Gastroesophageal sphincter (tissue), 4 donors: Measurements from ENCODE around the gene ASIC2. TPM values are rescaled to one million over a fixed set of nuclear protein-coding genes. Genes with fewer than 3 reads are reported as not detected.

Experiments
- ATAC-seq: fragments of 150-250 bp; one replicate; pipeline ENCODE4 v1.9.1; 2016; ENCODE audit warnings: mild to moderate bottlenecking, moderate library complexity
- H3K27ac ChIP-seq, 4 donors: fragments of 200-600 bp; sonication (generic) in 3 of 4; 1 replicate in 3 of 4; 2 replicates in 1 of 4; pipeline ENCODE4 v1.5.1; 2016 to 2019
- H3K27me3 ChIP-seq: fragments of 200-600 bp; sonication (generic); one replicate; pipeline ENCODE4 v1.5.1; 2019
- H3K36me3 ChIP-seq, 2 donors: fragments of 200-600 bp; sonication (generic); one replicate each; pipeline ENCODE4 v1.5.1; 2019; ENCODE audit warnings: control low read depth in 1 of 2
- H3K4me1 ChIP-seq, 3 donors: fragments of 200-600 bp; sonication (generic); 1 replicate in 2 of 3; 2 replicates in 1 of 3; pipeline ENCODE4 v1.5.1; 2016 to 2019; ENCODE audit warnings: control low read depth in 2 of 3
- H3K4me3 ChIP-seq, 2 donors: fragments of 200-600 bp; sonication (generic); one replicate each; pipeline ENCODE4 v1.5.1; 2019; ENCODE audit warnings: mild to moderate bottlenecking in 1 of 2, moderate library complexity in 1 of 2
- H3K9me3 ChIP-seq, 3 donors: fragments of 200-600 bp; sonication (generic); one replicate each; pipeline ENCODE4 v1.5.1; 2017 to 2019; ENCODE audit warnings: control low read depth in 2 of 3
- EP300 ChIP-seq: sonication (generic); formaldehyde crosslinking; IDR thresholded peaks from one replicate; pipeline ENCODE4 v1.6.1; 2017; ENCODE audit warnings: antibody characterized with exemption, mild to moderate bottlenecking
- POLR2A ChIP-seq, 2 donors: fragments of 450-650 bp; IDR thresholded peaks; one replicate each; pipeline ENCODE4 v1.6.1; 2017; ENCODE audit warnings: antibody characterized with exemption in 2 of 2, mild to moderate bottlenecking in 2 of 2, moderate library complexity in 1 of 2
- POLR2AphosphoS5 ChIP-seq: sonication (generic); formaldehyde crosslinking; IDR thresholded peaks from one replicate; pipeline ENCODE4 v1.6.1; 2017; ENCODE audit warnings: antibody characterized with exemption
- WGBS, 2 donors: methylation state at CpG; one replicate each; pipeline ENCODE4 v1.1.5; 2018; ENCODE audit warnings: low coverage in 1 of 2; 5-methylcytosine and 5-hydroxymethylcytosine counted together
- total RNA-seq, 4 donors: library from RNA; depleted of rRNA; stranded (reverse); fragments of >200 nt; gene quantifications; one replicate each; pipeline ENCODE4 v1.1.0, GENCODE V29; 2016
- TF ChIP-seq, protein P1 (sequence below), 4 experiments: fragments of 200-600 bp in 2 of 4; fragments of 450-650 bp in 2 of 4; sonication (generic) in 1 of 4; IDR thresholded peaks; one replicate each; pipeline ENCODE4 v1.5.1; 2017 to 2019; ENCODE audit warnings: antibody characterized with exemption in 4 of 4, mild to moderate bottlenecking in 2 of 4, moderate library complexity in 2 of 4

Gene ASIC2
- total RNA-seq, 4 donors from 2014 or later: 0.15 TPM; not detected in 3

DNA sequence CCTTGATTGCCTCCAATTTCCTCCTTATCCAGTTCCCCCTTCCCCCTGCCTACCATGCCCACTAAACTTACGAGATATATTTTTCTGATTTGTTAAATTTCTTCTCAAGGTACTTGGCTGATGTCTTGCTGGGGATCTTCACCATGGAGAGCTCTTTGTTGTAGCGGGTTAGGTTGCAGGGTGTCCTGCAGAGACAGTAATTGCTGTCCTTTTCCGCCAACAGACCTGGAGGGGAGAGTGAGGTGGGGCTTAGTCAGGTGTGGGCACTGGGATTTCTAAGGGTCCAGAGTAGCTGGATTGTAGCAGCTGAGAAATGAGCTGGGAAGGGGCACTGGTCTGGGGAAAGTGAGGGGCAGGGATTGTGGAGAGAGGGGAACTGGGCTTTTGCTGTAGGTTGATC, 269.3 kb downstream of the ASIC2 start:
- Histone ChIP-seq H3K9me3 (no peaks in the 10 kb centered on the region), H3K27ac (no peak overlapping the region), H3K4me3 (no peak overlapping the region), H3K27me3 (peaks cover 6% of the 10 kb centered on the region), H3K36me3 (no peaks in the 10 kb centered on the region), H3K4me1 (no peaks in the 10 kb centered on the region)
- 38 to 71% methylated on average over 1 to 2 of the region's 3 CpGs for WGBS, 2 donors
- TF ChIP-seq POLR2AphosphoS5 (no peak), POLR2A (IDR thresholded peaks at IDR 0.05) (no peak), EP300 (no peak)
- TF ChIP-seq, protein P1, sequence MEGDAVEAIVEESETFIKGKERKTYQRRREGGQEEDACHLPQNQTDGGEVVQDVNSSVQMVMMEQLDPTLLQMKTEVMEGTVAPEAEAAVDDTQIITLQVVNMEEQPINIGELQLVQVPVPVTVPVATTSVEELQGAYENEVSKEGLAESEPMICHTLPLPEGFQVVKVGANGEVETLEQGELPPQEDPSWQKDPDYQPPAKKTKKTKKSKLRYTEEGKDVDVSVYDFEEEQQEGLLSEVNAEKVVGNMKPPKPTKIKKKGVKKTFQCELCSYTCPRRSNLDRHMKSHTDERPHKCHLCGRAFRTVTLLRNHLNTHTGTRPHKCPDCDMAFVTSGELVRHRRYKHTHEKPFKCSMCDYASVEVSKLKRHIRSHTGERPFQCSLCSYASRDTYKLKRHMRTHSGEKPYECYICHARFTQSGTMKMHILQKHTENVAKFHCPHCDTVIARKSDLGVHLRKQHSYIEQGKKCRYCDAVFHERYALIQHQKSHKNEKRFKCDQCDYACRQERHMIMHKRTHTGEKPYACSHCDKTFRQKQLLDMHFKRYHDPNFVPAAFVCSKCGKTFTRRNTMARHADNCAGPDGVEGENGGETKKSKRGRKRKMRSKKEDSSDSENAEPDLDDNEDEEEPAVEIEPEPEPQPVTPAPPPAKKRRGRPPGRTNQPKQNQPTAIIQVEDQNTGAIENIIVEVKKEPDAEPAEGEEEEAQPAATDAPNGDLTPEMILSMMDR (IDR thresholded peaks at IDR 0.05): no peak
- no peak for ATAC-seq

DNA sequence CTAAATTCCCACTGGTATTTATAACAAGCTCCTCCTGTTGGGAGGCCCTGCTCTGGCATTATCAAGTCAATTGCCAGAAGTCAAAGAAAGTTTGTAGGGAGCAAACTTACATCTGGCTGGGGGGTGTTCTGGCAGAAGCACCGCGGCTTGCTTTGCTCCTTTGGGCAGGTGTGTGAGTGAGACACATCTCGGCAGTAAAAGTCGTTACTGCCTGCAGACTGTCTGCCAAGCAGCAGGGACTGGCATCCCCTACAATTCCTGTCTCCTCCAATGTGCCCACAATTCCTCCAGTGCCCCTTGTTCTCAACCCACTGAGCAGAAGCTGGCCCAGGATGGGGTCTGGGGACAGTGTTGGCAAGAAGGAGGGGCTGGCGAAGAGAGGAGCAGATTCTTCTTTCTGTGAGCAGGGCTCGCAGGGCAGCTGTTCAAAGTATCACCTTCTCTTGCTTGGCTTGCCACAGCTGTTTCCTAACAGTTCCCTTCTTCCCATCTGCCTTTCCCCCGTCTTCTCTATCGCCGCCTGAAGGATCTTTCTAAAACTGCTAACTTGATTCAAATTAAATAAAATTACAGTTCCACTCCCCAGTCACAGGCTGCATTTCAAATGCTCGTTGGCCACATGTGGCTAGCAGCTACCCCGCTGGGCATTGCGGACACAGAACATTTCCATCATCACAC, 271.2 kb downstream of the ASIC2 start:
- Histone ChIP-seq H3K27me3 (peaks cover 6% of the 10 kb centered on the region), H3K4me1 (no peaks in the 10 kb centered on the region), H3K27ac (no peak overlapping the region), H3K9me3 (no peaks in the 10 kb centered on the region), H3K36me3 (no peaks in the 10 kb centered on the region), H3K4me3 (no peak overlapping the region)
- no peak for ATAC-seq
- WGBS, 2 donors: 43 to 53% methylated on average over 3 to 7 of the region's 12 CpGs
- TF ChIP-seq EP300 (no peak), POLR2AphosphoS5 (no peak)
- TF ChIP-seq, protein P1 (IDR thresholded peaks at IDR 0.05): no peak

DNA sequence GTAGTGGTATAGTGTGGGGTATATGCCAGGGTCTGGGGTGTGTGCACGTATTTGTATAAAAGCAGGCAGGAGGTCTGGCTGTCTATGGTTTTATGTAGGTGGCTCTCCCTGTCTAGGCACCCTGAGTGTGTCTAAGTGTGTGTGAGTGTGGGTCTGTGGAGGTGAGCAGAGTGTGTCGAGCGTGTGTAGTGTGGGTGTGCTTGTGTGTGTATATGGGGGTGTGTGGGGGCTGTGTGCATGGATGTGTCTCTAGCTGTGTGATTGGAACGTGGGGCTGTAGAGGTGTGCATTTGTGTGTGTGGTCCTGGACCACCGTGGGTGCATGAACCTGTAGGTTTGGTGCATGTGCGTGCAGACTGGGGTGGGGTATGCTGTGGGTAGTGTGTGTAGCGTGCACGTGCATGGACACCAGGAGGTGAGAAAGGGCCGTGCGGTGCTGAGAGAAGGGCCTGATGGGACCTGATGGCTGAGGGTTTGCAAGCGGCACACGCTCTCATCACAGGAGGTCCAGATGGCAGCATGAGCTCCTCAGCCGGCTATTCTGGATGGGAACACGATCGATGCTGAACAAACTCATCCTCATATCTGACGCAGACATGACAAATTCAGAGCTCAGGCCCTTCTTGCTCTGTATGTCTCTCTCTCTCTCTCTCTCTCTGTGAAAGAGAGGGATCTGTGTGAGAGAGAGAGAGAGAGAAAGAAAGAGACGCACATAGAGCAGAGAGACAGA, 273.8 kb downstream of the ASIC2 start:
- H3K4me3 ChIP-seq: no peak overlapping the region
- H3K27me3 ChIP-seq: no peaks in the 10 kb centered on the region
- WGBS, 2 donors: 75 to 86% methylated on average over 10 to 17 of the region's 17 CpGs
- no peak for ATAC-seq
- H3K27ac ChIP-seq: no peak overlapping the region
- H3K4me1 ChIP-seq: no peaks in the 10 kb centered on the region
- no peaks in the 10 kb centered on the region for H3K36me3 ChIP-seq
- H3K9me3 ChIP-seq: no peaks in the 10 kb centered on the region
- TF ChIP-seq EP300: no peak
- TF ChIP-seq POLR2AphosphoS5: no peak
- no peak for TF ChIP-seq POLR2A (IDR thresholded peaks at IDR 0.05)
- TF ChIP-seq, protein P1 (IDR thresholded peaks at IDR 0.05): no peak

DNA sequence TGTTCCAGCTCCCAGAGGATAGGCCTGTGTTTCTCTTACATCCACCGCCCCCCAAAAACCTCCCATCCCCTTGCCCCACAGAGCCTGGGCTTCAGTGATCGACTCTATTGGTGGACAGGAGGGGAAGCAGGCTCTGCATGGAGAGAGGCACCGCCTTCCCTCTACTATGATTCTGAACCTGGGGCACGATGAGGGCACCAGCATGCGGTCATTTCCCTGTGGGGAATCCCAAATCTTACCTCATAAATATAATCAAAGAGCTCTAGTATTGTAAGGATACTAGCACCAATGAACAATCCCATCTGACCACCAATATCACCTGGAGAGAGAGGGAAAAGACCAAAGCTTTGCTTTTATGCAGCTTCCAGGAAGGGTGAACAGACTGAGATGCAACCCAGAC, 275.7 kb downstream of the ASIC2 start:
- ATAC-seq: no peak
- H3K36me3 ChIP-seq: no peaks in the 10 kb centered on the region
- H3K4me3 ChIP-seq: no peak overlapping the region
- TF ChIP-seq POLR2A (IDR thresholded peaks at IDR 0.05) (no peak), POLR2AphosphoS5 (no peak), EP300 (no peak)
- TF ChIP-seq, protein P1 (IDR thresholded peaks at IDR 0.05): no peak
- WGBS, 2 donors: 87% methylated on average over 4 of the region's 5 CpGs; no CpG with 5 or more reads in 1 of the 2 donors
- H3K4me1 ChIP-seq: no peaks in the 10 kb centered on the region
- no peak overlapping the region for H3K27ac ChIP-seq
- no peaks in the 10 kb centered on the region for H3K9me3 ChIP-seq
- no peaks in the 10 kb centered on the region for H3K27me3 ChIP-seq

DNA sequence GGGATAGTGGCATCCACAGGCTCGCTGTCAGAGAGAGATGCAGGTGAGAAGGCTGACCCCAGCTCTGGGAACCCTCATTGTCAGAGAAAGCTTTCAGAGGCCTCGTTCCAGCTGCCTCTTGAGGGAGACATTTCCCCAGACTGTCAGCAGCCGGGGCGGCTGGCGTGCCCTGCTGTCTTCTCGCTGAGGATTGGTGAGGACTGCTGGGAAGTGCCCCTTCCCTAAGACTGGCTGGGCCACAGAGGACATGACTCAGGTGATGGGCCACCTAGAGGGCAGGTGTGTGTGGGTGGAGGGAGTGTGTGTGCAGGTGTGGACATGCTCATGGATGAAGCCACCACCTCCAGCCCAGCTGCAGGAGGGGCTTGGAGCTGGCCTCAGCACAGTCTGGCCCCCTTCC, 276.2 kb downstream of the ASIC2 start:
- no peaks in the 10 kb centered on the region for H3K27me3 ChIP-seq
- ATAC-seq: no peak
- no peaks in the 10 kb centered on the region for H3K4me1 ChIP-seq
- H3K27ac ChIP-seq: no peak overlapping the region
- H3K4me3 ChIP-seq: no peak overlapping the region
- H3K36me3 ChIP-seq: no peaks in the 10 kb centered on the region
- TF ChIP-seq, protein P1 (IDR thresholded peaks at IDR 0.05): no peak
- no peak for TF ChIP-seq POLR2AphosphoS5
- TF ChIP-seq POLR2A (IDR thresholded peaks at IDR 0.05): no peak
- TF ChIP-seq EP300: no peak
- H3K9me3 ChIP-seq: no peaks in the 10 kb centered on the region
- no CpG with 5 or more reads among the region's 6 CpGs for WGBS, 2 donors
